ENCODE results near the gene AZIN2. TPM values are rescaled to one million over a fixed set of nuclear protein-coding genes. Genes with fewer than 3 reads are reported as not detected.
"Not testable (repeated sequence)": the region's sequence is repeated elsewhere in the genome, so short reads cannot be mapped to it uniquely, and the experiment has no call there.

AZIN2 gene
- total RNA-seq, 1 donor from 2014 or later = 0.98 TPM

GRCh38 chr1:33120436-33121231 is 39.7 kb downstream of the AZIN2 start:
- no peak for TF ChIP-seq CTCF (conservative IDR thresholded peaks at IDR 0.05; ENCODE audit: low read depth, low read length)
- DNase-seq (ENCODE audit: low read depth) = no peak
- no peak overlapping the region for H3K4me3 ChIP-seq (ENCODE audit: low read depth, low read length)

GRCh38 chr1:33121728-33122127 is 40.8 kb downstream of the AZIN2 start:
- TF ChIP-seq CTCF (conservative IDR thresholded peaks at IDR 0.05; ENCODE audit: low read depth, low read length) = no peak
- no peak for DNase-seq (ENCODE audit: low read depth)
- no peak overlapping the region for H3K4me3 ChIP-seq (ENCODE audit: low read depth, low read length)

GRCh38 chr1:33122483-33123178 is 41.7 kb downstream of the AZIN2 start:
- DNase-seq (ENCODE audit: low read depth) = no peak
- no peak overlapping the region for H3K4me3 ChIP-seq (ENCODE audit: low read depth, low read length)
- TF ChIP-seq CTCF (conservative IDR thresholded peaks at IDR 0.05; ENCODE audit: low read depth, low read length) = no peak

- no peak overlapping the region for H3K4me3 ChIP-seq (ENCODE audit: low read depth, low read length)
- no peak for TF ChIP-seq CTCF (conservative IDR thresholded peaks at IDR 0.05; ENCODE audit: low read depth, low read length)
- no peak for DNase-seq (ENCODE audit: low read depth)
Measured at GRCh38 chr1:33123266-33123665, 42.3 kb downstream of the AZIN2 start.

GRCh38 chr1:33124647-33125046 is 43.7 kb downstream of the AZIN2 start:
- not testable (repeated sequence) for DNase-seq (ENCODE audit: low read depth); H3K4me3 ChIP-seq (ENCODE audit: low read depth, low read length)

GRCh38 chr1:33126411-33127000 is 45.6 kb downstream of the AZIN2 start:
- no peak for TF ChIP-seq CTCF (conservative IDR thresholded peaks at IDR 0.05; ENCODE audit: low read depth, low read length)
- H3K4me3 ChIP-seq (ENCODE audit: low read depth, low read length) = peak overlapping the region; percentile 66
- DNase-seq (ENCODE audit: low read depth) = no peak

- peak; percentile 93 for DNase-seq (ENCODE audit: low read depth)
- peak; percentile 96 for TF ChIP-seq CTCF (conservative IDR thresholded peaks at IDR 0.05; ENCODE audit: low read depth, low read length)
- H3K4me3 ChIP-seq (ENCODE audit: low read depth, low read length) = peak overlapping the region; percentile 66
Measured at GRCh38 chr1:33127001-33127823, 46.3 kb downstream of the AZIN2 start.

All from epithelial cell of proximal tubule (primary cell).